ENCODE measurements around the gene FOSL2.

DNA sequence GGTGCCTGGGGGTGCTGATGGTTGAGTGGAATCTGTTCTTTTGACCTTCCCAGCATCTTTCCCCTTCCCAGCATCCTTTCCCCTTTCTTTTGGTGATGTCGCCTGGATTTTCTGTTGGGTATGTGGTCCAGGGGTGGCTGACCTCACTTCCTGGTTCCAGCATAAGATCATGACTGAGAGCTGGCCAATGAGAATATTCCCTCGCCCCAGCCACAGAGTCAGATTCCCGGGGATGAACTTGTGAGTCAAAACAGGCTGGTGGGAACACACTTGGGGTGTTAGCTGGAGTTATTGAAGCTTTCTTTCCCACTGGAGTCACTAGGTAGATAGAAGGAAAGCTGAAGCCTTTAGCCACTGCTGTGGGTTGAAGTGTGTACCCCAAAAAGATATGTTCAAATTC is 28.0 kb upstream of the FOSL2 start:
- TF ChIP-seq CTCF (IDR thresholded peaks at IDR 0.05): no peak
- no peak for TF ChIP-seq EZH2 (IDR thresholded peaks at IDR 0.05; ENCODE audit: borderline replicate concordance, insufficient read depth, low read depth, low read length, poor library complexity, severe bottlenecking)
